Natural killer cell (primary cell): Measurements from ENCODE around the gene PRPS2. TPM values are rescaled to one million over a fixed set of nuclear protein-coding genes. Genes with fewer than 3 reads are reported as not detected.

ENCODE experiments used
- ATAC-seq, 3 donors: fragments of 150-1000 bp in 2 of 3; fragments of 200-7000 bp in 1 of 3; cut with Tn5 transposase; 1 replicate in 1 of 3; 2 replicates in 2 of 3; pipeline ENCODE4 v1.10.0; 2021; ENCODE audit warnings: mild to moderate bottlenecking in 2 of 3, moderate library complexity in 2 of 3
- DNase-seq, 2 donors: peaks; one replicate each; pipeline versions ENCODE4 v3.0.0 to v3.0.0-alpha.2; 2013 to 2021; ENCODE audit warnings: mixed read lengths in 1 of 2
- H3K27ac ChIP-seq: one replicate; pipeline ENCODE4 v1.5.1; 2013; ENCODE audit warnings: mild to moderate bottlenecking, low read length
- H3K27me3 ChIP-seq: one replicate; pipeline ENCODE4 v1.6.1; 2013; ENCODE audit warnings: low read length; ENCODE audit not compliant: control insufficient read depth, insufficient read depth
- H3K36me3 ChIP-seq: one replicate; pipeline ENCODE4 v1.6.1; 2013; ENCODE audit warnings: low read length; ENCODE audit not compliant: control insufficient read depth, insufficient read depth
- H3K4me1 ChIP-seq: one replicate; pipeline ENCODE4 v1.6.1; 2013; ENCODE audit warnings: low read length; ENCODE audit not compliant: control insufficient read depth, insufficient read depth
- H3K4me3 ChIP-seq: one replicate; pipeline ENCODE4 v1.5.1; 2013; ENCODE audit warnings: low read length
- H3K9me3 ChIP-seq: one replicate; pipeline ENCODE4 v1.6.1; 2013; ENCODE audit warnings: low read length; ENCODE audit not compliant: control insufficient read depth, insufficient read depth
- H3K27ac Mint-ChIP-seq, 2 donors: one replicate each; pipeline ENCODE4 v1.8.0; 2022; ENCODE audit warnings: mild to moderate bottlenecking in 2 of 2, mixed read lengths in 2 of 2, moderate library complexity in 1 of 2
- H3K27me3 Mint-ChIP-seq, 2 donors: one replicate each; pipeline ENCODE4 v1.8.0; 2022; ENCODE audit warnings: low read depth in 2 of 2, mixed read lengths in 2 of 2
- H3K36me3 Mint-ChIP-seq: one replicate; pipeline ENCODE4 v1.8.0; 2022; ENCODE audit warnings: mixed read lengths
- H3K4me1 Mint-ChIP-seq, 2 donors: one replicate each; pipeline ENCODE4 v1.8.0; 2022; ENCODE audit warnings: mixed read lengths in 2 of 2
- H3K4me3 Mint-ChIP-seq: one replicate; pipeline ENCODE4 v1.8.0; 2022; ENCODE audit warnings: mild to moderate bottlenecking, moderate library complexity, mixed read lengths
- H3K9me3 Mint-ChIP-seq, 2 donors: one replicate each; pipeline ENCODE4 v1.8.0; 2022; ENCODE audit warnings: mixed read lengths in 2 of 2
- WGBS: methylation state at CpG from one replicate; pipeline ENCODE4 v1.1.7; 2013; ENCODE audit warnings: missing lambda C conversion rate; ENCODE audit not compliant: insufficient coverage; 5-methylcytosine and 5-hydroxymethylcytosine counted together
- intact Hi-C: fragments of 100-400 bp; cut with micrococcal nuclease; formaldehyde crosslinking; loops from one replicate; pipeline ENCODE4 v1.14.2; 2022
- total RNA-seq, 4 donors: library from RNA; stranded (reverse); fragments of 120-200 nt in 1 of 4; gene quantifications; one replicate each; pipeline versions ENCODE4 v1.2.3 to v1.2.4, GENCODE V29; 2013 to 2022
- TF ChIP-seq, protein P1 (sequence below): fragments of 200-600 bp; IDR thresholded peaks from one replicate; pipeline ENCODE4 v1.8.0; 2022; ENCODE audit warnings: antibody characterized with exemption

The PRPS2 gene
- total RNA-seq, 3 donors from 2014 or later (not counting 1 experiment from before 2014, with no cell fraction given) = 18.9 to 20.4 (median 20.1) TPM

DNA sequence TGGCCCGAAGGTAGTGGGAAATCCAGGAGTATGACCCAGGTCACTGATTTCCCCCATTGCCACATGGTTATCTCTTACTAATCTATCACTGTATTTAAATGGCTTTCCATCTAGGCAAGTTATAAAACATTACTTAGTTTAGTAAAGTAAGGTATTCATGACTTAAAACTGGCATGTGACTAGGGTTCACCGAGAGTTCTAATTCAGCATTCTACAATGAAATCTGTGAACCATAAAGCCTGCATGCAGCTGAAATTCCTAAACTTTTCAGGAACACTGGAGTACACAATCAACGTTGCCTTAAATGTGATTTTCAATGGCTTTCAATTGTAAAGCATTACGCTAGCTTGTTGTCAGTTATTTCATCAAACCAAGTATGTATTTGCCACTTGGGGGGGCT lies 22.7 kb upstream of the PRPS2 start:
- WGBS = 91% methylated on average over 3 of the region's 4 CpGs

DNA sequence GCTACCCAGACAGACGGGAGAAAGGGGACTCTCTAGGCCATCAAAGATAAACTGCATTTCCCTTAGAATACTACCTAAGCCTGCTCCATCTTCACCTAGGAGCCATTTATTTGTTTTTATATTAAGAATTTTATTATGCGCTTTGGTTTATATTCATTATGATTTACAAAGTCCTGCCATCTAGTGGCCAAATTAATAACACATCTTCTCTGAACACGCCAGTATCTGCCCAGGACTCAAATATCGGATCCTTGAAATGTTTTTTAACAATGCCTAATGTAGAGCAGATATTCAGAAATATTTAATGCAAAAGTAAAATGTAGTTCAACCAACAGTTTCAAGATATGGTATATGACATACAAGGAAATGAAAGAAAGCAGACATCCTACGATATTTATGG lies 20.8 kb upstream of the PRPS2 start:
- H3K9me3 ChIP-seq = no peaks in the 10 kb centered on the region
- TF ChIP-seq, protein P1, sequence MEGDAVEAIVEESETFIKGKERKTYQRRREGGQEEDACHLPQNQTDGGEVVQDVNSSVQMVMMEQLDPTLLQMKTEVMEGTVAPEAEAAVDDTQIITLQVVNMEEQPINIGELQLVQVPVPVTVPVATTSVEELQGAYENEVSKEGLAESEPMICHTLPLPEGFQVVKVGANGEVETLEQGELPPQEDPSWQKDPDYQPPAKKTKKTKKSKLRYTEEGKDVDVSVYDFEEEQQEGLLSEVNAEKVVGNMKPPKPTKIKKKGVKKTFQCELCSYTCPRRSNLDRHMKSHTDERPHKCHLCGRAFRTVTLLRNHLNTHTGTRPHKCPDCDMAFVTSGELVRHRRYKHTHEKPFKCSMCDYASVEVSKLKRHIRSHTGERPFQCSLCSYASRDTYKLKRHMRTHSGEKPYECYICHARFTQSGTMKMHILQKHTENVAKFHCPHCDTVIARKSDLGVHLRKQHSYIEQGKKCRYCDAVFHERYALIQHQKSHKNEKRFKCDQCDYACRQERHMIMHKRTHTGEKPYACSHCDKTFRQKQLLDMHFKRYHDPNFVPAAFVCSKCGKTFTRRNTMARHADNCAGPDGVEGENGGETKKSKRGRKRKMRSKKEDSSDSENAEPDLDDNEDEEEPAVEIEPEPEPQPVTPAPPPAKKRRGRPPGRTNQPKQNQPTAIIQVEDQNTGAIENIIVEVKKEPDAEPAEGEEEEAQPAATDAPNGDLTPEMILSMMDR = peak; percentile 33
- peaks cover 11 to 37% of the 10 kb centered on the region in 2 donors for H3K27me3 Mint-ChIP-seq
- peaks cover 4% of the 10 kb centered on the region for H3K4me1 ChIP-seq
- no peak overlapping the region for H3K27ac ChIP-seq
- ATAC-seq (no peak), DNase-seq (peak in 1 of 2 donors; percentile 60)
- WGBS = 80% methylated on average over 1 of the region's 5 CpGs
- H3K4me3 ChIP-seq = no peak overlapping the region
- intact Hi-C loops = no loop called here
- no peaks in the 10 kb centered on the region for H3K9me3 Mint-ChIP-seq
- H3K27ac Mint-ChIP-seq = no peak overlapping the region
- H3K4me1 Mint-ChIP-seq = peaks cover 0 to 7% of the 10 kb centered on the region in 2 donors
- no peaks in the 10 kb centered on the region for H3K36me3 ChIP-seq
- H3K4me3 Mint-ChIP-seq = no peak overlapping the region
- H3K27me3 ChIP-seq = no peaks in the 10 kb centered on the region
- H3K36me3 Mint-ChIP-seq = no peaks in the 10 kb centered on the region

More for the DNA sequence above, 22.7 kb upstream of the PRPS2 start:
- no peaks in the 10 kb centered on the region for H3K36me3 Mint-ChIP-seq
- DNase-seq = no peak
- H3K9me3 Mint-ChIP-seq = no peaks in the 10 kb centered on the region
- peaks cover 4% of the 10 kb centered on the region for H3K4me1 ChIP-seq
- no peak for ATAC-seq
- peaks cover 11 to 57% of the 10 kb centered on the region in 2 donors for H3K27me3 Mint-ChIP-seq
- no peaks in the 10 kb centered on the region for H3K27me3 ChIP-seq
- H3K27ac Mint-ChIP-seq = no peak overlapping the region
- H3K9me3 ChIP-seq = no peaks in the 10 kb centered on the region
- no peak overlapping the region for H3K4me3 ChIP-seq
- H3K27ac ChIP-seq = no peak overlapping the region
- TF ChIP-seq, protein P1 = no peak
- peaks cover 0 to 7% of the 10 kb centered on the region in 2 donors for H3K4me1 Mint-ChIP-seq
- intact Hi-C loops = no loop called here
- H3K36me3 ChIP-seq = no peaks in the 10 kb centered on the region
- H3K4me3 Mint-ChIP-seq = no peak overlapping the region

DNA sequence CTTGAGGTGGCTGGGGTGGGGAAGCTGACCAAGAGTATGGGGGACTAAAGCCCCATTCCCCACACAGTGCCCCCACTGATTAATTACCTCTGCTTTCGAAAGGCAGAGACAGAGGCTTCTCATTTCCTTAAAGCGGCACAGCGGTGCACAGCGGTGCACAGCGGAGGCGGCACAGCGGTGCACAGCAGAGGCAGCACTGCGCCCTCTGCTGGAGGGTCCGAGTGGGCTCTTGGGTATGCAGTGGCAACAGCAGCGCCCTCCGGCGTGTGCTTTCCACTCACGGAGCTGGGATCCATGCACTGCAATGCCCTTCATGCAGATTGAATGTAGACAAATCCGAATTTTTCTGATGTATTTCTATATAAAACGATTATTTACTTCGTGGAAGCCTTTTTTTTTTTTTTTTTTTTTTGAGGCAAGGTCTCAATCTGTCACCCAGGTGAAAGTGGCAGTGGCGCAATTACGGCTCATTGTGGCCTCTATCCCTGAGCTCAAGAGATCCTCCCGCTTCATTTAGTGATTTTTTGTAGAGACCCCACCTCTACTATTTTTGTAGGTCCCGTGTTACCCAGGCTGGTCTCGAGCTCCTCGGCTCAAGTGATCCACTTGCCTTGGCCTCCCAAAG lies 19.7 kb upstream of the PRPS2 start:
- Histone ChIP-seq H3K36me3 (no peaks in the 10 kb centered on the region), H3K27me3 (no peaks in the 10 kb centered on the region), H3K9me3 (no peaks in the 10 kb centered on the region), H3K4me1 (peaks cover 4% of the 10 kb centered on the region), H3K4me3 (no peak overlapping the region), H3K27ac (no peak overlapping the region)
- Mint-ChIP-seq H3K27ac (no peak overlapping the region), H3K36me3 (no peaks in the 10 kb centered on the region), H3K9me3 (no peaks in the 10 kb centered on the region), H3K4me1 (peaks cover 0 to 7% of the 10 kb centered on the region in 2 donors), H3K4me3 (no peak overlapping the region), H3K27me3 (peaks cover 11 to 28% of the 10 kb centered on the region in 2 donors)
- 32% methylated on average over 19 of the region's 22 CpGs for WGBS
- peak; percentile 98 to 100 (median 100) for ATAC-seq
- TF ChIP-seq, protein P1 = peak; percentile 64
- DNase-seq = peak; percentile 36 to 89
- intact Hi-C loops = no loop called here

DNA sequence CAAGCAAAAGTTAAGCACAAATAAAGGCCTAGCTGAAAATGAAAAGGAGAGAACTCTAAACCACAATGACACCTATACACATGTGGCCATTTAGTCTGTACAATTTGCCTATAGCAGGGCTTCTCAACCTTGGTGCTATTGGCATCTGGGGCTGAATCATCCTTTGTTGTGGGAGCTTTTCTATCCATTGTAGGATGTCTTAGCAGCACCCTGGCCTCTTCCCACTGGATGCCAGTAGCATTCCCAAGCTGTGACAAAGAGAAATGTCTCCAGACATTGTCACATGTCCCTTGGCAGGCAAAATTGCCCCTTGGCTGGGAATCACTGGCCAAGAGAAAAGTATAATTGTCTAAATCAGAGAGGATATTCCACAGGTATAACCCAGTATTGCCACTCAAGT lies 13.5 kb upstream of the PRPS2 start:
- Histone ChIP-seq H3K27ac (no peak overlapping the region), H3K27me3 (no peaks in the 10 kb centered on the region), H3K4me1 (no peaks in the 10 kb centered on the region), H3K9me3 (no peaks in the 10 kb centered on the region), H3K36me3 (no peaks in the 10 kb centered on the region), H3K4me3 (no peak overlapping the region)
- no peak overlapping the region for H3K4me3 Mint-ChIP-seq
- H3K27ac Mint-ChIP-seq = no peak overlapping the region
- H3K9me3 Mint-ChIP-seq = no peaks in the 10 kb centered on the region
- intact Hi-C loops = no loop called here
- H3K27me3 Mint-ChIP-seq = peaks cover 6 to 22% of the 10 kb centered on the region in 2 donors
- TF ChIP-seq, protein P1 = no peak
- H3K4me1 Mint-ChIP-seq = no peaks in the 10 kb centered on the region
- no peak for DNase-seq
- H3K36me3 Mint-ChIP-seq = no peaks in the 10 kb centered on the region
- no peak for ATAC-seq
